Right lobe of liver (tissue), 6 donors: Measurements from ENCODE around the gene GRIN3A. TPM values are rescaled to one million over a fixed set of nuclear protein-coding genes. Genes with fewer than 3 reads are reported as not detected.
"Not testable (repeated sequence)": the region's sequence is repeated elsewhere in the genome, so short reads cannot be mapped to it uniquely, and the experiment has no call there.

Experiments used
- ATAC-seq, 4 donors: fragments of 200-7000 bp; cut with Tn5 transposase; one replicate each; pipeline ENCODE4 v1.9.1; 2020; ENCODE audit warnings: mild to moderate bottlenecking in 4 of 4, moderate library complexity in 4 of 4
- DNase-seq, 3 donors: peaks; one replicate each; pipeline ENCODE4 v3.0.0-alpha.2; 2020
- H3K27ac ChIP-seq, 3 donors: fragments of 200-600 bp; one replicate each; pipeline ENCODE4 v1.8.0; 2022
- H3K27me3 ChIP-seq, 2 donors: fragments of 200-600 bp; one replicate each; pipeline ENCODE4 v1.8.0; 2022
- H3K36me3 ChIP-seq, 4 donors: fragments of 200-600 bp; sonication (generic) in 1 of 4; one replicate each; pipeline versions ENCODE4 v1.5.1 to v1.8.0; 2017 to 2022; ENCODE audit warnings: control low read depth in 1 of 4
- H3K4me1 ChIP-seq, 4 donors: fragments of 200-600 bp; sonication (generic) in 1 of 4; one replicate each; pipeline versions ENCODE4 v1.5.1 to v1.8.0; 2017 to 2022; ENCODE audit warnings: control low read depth in 1 of 4
- H3K4me3 ChIP-seq, 3 donors: fragments of 200-600 bp; one replicate each; pipeline ENCODE4 v1.8.0; 2022
- H3K9me3 ChIP-seq, 4 donors: fragments of 200-600 bp; sonication (generic) in 1 of 4; one replicate each; pipeline versions ENCODE4 v1.5.1 to v1.8.0; 2017 to 2022; ENCODE audit warnings: control low read depth in 1 of 4
- CTCF ChIP-seq, 4 donors: fragments of 200-600 bp in 3 of 4; fragments of 450-650 bp in 1 of 4; IDR thresholded peaks; one replicate each; pipeline versions ENCODE4 v1.5.1 to v1.8.0; 2016 to 2022; ENCODE audit warnings: antibody characterized with exemption in 4 of 4, mild to moderate bottlenecking in 2 of 4
- POLR2A ChIP-seq: fragments of 450-650 bp; IDR thresholded peaks from one replicate; pipeline ENCODE4 v1.6.1; 2017; ENCODE audit warnings: antibody characterized with exemption, mild to moderate bottlenecking
- WGBS: methylation state at CpG from one replicate; pipeline ENCODE4 v1.1.6; 2018; ENCODE audit warnings: low coverage, low lambda C conversion rate; ENCODE audit not compliant: insufficient coverage; ENCODE audit errors: missing lambda C conversion rate; 5-methylcytosine and 5-hydroxymethylcytosine counted together
- intact Hi-C, 2 donors: fragments of 100-400 bp; cut with DNase I; formaldehyde crosslinking; loops; one replicate each; pipeline versions ENCODE4 v1.11.2 to v1.14.1; 2022
- total RNA-seq, 6 experiments: library from RNA; depleted of rRNA in 2 of 6; stranded (reverse); fragments of >200 nt in 2 of 6; fragmentation: NEBNext Ultra II Directional in 3 of 6; extraction: Animal tissue kit (Norgen Biotek cat#: 25700) in 3 of 6; gene quantifications; one replicate each; pipeline versions ENCODE4 v1.1.0 to v1.2.4, GENCODE V29; 2016 to 2023
- donor health status: DM: no; HTN: yes; CAD: no.
- donor health status: DM: no; HTN: no; CAD: no.
- donor health status: DM: no; HTN: no; CAD: no.
- donor health status: DM: no; HTN: yes; CAD: no.
- donor health status: DM: no; HTN: yes; CAD: no.

GRIN3A gene
- total RNA-seq, 6 experiments from 2014 or later: 0.05 to 0.44 (median 0.09) TPM; not detected in 1

DNA sequence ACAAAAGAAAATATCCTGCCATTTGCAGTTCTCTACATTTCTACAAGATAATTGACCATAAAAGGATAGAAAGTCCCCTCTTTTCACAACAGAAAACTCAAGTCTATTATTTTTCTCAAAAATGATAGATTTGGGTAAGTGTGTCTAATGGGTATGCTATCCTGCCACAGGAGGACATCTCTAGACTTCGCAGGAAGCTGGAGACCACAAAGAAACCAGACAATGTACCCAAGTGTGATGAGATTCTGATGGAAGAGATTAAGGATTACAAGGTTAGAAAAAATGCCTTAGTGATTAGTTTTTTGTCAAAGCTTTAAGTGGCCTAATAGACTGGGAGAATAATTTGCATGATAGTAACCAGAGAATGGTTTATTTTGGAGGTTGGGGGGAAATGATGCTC is 176.7 kb downstream of the GRIN3A start:
- intact Hi-C loops: no loop called here
- H3K9me3 ChIP-seq: no peaks in the 10 kb centered on the region
- TF ChIP-seq POLR2A: no peak
- no peak for TF ChIP-seq CTCF (IDR thresholded peaks at IDR 0.05)
- WGBS: 88% methylated on average over 1 of the region's 1 CpG
- no peak overlapping the region for H3K4me3 ChIP-seq
- H3K27me3 ChIP-seq: no peaks in the 10 kb centered on the region
- no peak for ATAC-seq
- H3K36me3 ChIP-seq: peaks cover 3 to 47% (median 17%) of the 10 kb centered on the region in 4 donors
- H3K4me1 ChIP-seq: no peaks in the 10 kb centered on the region
- no peak for DNase-seq
- H3K27ac ChIP-seq: no peak overlapping the region

GRCh38 chr9:101549472-101550098 is 188.9 kb downstream of the GRIN3A start:
- ATAC-seq, H3K4me1 ChIP-seq, intact Hi-C loops, H3K27ac ChIP-seq, H3K4me3 ChIP-seq, H3K9me3 ChIP-seq, DNase-seq, H3K27me3 ChIP-seq: not testable (repeated sequence)
- TF ChIP-seq CTCF (IDR thresholded peaks at IDR 0.05): peak in 1 of 4 donors; percentile 22
- peaks cover 9 to 90% (median 39%) of the 10 kb centered on the region in 4 donors for H3K36me3 ChIP-seq
- 86% methylated on average over 12 of the region's 18 CpGs for WGBS

DNA sequence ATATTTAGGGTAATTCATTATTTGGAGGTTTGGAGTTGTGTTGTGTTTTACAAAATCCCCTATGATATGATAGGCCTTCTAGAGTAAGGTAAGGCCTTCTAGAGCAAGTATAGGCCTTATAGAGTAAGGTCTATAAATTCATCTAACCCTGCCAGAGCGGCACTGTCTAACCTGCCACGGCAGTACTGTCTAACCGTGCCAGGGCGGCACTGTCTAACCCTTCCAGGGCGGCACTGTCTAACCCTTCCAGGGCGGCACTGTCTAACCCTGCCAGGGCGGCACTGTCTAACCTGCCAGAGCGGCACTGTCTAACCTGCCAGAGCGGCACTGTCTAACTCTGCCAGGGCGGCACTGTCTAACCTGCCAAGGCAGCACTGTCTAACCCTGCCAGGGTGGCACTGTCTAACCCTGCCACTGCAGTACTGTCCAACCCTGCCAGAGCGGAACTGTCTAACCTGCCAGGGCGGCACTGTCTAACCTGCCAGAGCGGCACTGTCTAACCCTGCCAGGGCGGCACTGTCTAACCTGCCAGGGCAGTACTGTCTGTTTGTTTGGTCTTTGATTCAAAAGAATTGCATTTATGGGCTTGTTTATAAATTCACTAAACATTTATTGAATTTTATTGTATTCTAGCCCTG is 195.2 kb downstream of the GRIN3A start:
- no peaks in the 10 kb centered on the region for H3K4me1 ChIP-seq
- intact Hi-C loops: no loop called here
- H3K4me3 ChIP-seq: no peak overlapping the region
- H3K27me3 ChIP-seq: no peaks in the 10 kb centered on the region
- TF ChIP-seq CTCF (IDR thresholded peaks at IDR 0.05) (no peak), POLR2A (no peak)
- 94% methylated on average over 4 of the region's 14 CpGs for WGBS
- DNase-seq: peak in 1 of 3 donors; percentile 47
- H3K36me3 ChIP-seq: peaks cover 4 to 54% (median 28%) of the 10 kb centered on the region in 4 donors
- no peak for ATAC-seq
- no peak overlapping the region for H3K27ac ChIP-seq
- H3K9me3 ChIP-seq: no peaks in the 10 kb centered on the region

DNA sequence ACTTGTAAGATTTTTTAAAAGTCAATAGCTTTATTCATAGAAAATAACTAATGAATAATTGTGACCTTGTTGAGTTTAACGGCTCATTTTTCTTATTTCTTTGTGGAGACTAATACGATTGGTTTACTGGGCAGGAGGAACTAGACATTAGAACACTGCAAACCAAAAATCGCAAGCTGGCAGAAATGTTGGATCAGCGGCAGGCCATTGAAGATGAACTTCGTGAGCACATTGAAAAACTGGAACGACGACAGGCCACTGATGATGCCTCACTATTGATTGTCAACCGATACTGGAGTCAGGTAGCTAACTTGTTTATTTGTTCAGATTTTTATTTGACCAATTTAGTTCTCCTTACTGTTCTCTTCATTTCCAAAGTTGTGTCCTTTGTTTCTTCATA is 198.4 kb downstream of the GRIN3A start:
- Histone ChIP-seq H3K27ac (no peak overlapping the region), H3K4me3 (no peak overlapping the region), H3K36me3 (peaks cover 0 to 35% (median 14%) of the 10 kb centered on the region in 4 donors), H3K27me3 (no peaks in the 10 kb centered on the region), H3K9me3 (no peaks in the 10 kb centered on the region), H3K4me1 (peaks cover 0 to under 1% (median 0%) of the 10 kb centered on the region in 4 donors)
- TF ChIP-seq CTCF (IDR thresholded peaks at IDR 0.05) (no peak), POLR2A (no peak)
- WGBS: 68% methylated on average over 8 of the region's 8 CpGs
- ATAC-seq: peak in 1 of 4 donors; percentile 52
- no peak for DNase-seq
- intact Hi-C loops: no loop called here
